ENCODE measurements around the gene REEP6.

GRCh38 chr19:1491114-1491848, at the start of gene REEP6:
- TF ChIP-seq CTCF (IDR thresholded peaks at IDR 0.05) (no peak), EZH2 (IDR thresholded peaks at IDR 0.05) (no peak), EZH2phosphoT487 (IDR thresholded peaks at IDR 0.05) (no peak)
